K562 (cell line): ENCODE data around the gene NUP205. TPM values are rescaled to one million over a fixed set of nuclear protein-coding genes. Genes with fewer than 3 reads are reported as not detected.

Source experiments
- ATAC-seq: fragments of 200-7000 bp; cut with Tn5 transposase; 3 replicates; pipeline ENCODE4 v1.9.1; 2020; ENCODE audit warnings: moderate library complexity
- BruUV-seq: library from RNA; stranded (reverse); fragments of 400-500 nt; replicated peaks from 2 replicates; lab custom pipeline; 2021; lab: Mats Ljungman, UMichigan
- CTCF ChIA-PET: fragments of 300-600 bp; formaldehyde crosslinking; extraction: SDS; loops from one replicate; lab custom pipeline; 2021; ENCODE audit warnings: low intra/inter-chr PET ratio; lab: Yijun Ruan, JAX
- POLR2A ChIA-PET: fragments of 300-600, 350-650 bp; sonication (Branson Sonifier 250); formaldehyde crosslinking; extraction: SDS; loops from one replicate; lab custom pipeline; 2021; ENCODE audit warnings: antibody characterized with exemption, inconsistent platforms; lab: Yijun Ruan, JAX
- DNase-seq, 4 experiments: peaks; one replicate each; pipeline versions ENCODE4 v3.0.0 to v3.0.0-alpha.2; 2011 to 2018; ENCODE audit warnings: low spot score in 3 of 4, mixed read lengths in 3 of 4; ENCODE audit errors: extremely low read depth in 1 of 4
- FAIRE-seq: peaks from 2 replicates; lab custom pipeline; 2011; peaks lifted over from hg19 to GRCh38; lab: Jason Lieb, UNC
- H2AFZ ChIP-seq: 2 replicates; pipeline ENCODE4 v1.6.0; 2011; ENCODE audit warnings: low read depth, low read length, control low read depth, inconsistent platforms
- H3K27ac ChIP-seq: fragments of 200-600 bp; 3 replicates; pipeline ENCODE4 v1.8.0; 2011; ENCODE audit warnings: low read depth, mild to moderate bottlenecking, control low read depth, inconsistent platforms, low read length, moderate library complexity, mixed read lengths; ENCODE audit errors: extremely low read depth
- H3K27me3 ChIP-seq, 2 experiments: fragments of 300-600 bp in 1 of 2; 2 replicates in 1 of 2; 3 replicates in 1 of 2; pipeline versions ENCODE4 v1.6.0 to v1.8.0; 2011; ENCODE audit warnings: inconsistent platforms in 2 of 2, low read length in 2 of 2, mild to moderate bottlenecking in 1 of 2, mixed read lengths in 1 of 2, moderate library complexity in 1 of 2; ENCODE audit not compliant: control insufficient read depth in 2 of 2, insufficient read depth in 2 of 2
- H3K36me3 ChIP-seq: fragments of 300-600 bp; 3 replicates; pipeline ENCODE4 v1.8.0; 2011; ENCODE audit warnings: mild to moderate bottlenecking, low read length, inconsistent platforms; ENCODE audit not compliant: control insufficient read depth, insufficient read depth
- H3K4me1 ChIP-seq, 2 experiments: fragments of 200-600 bp in 1 of 2; replicated peaks in 1 of 2; 2 replicates in 1 of 2; 3 replicates in 1 of 2; pipeline versions ENCODE4 v1.5.1 to v1.8.0; 2011; ENCODE audit warnings: inconsistent platforms in 2 of 2, low read length in 2 of 2, mild to moderate bottlenecking in 1 of 2, mixed read lengths in 1 of 2, moderate library complexity in 1 of 2; ENCODE audit not compliant: control insufficient read depth in 2 of 2, insufficient read depth in 2 of 2
- H3K4me2 ChIP-seq: 2 replicates; pipeline ENCODE4 v1.6.1; 2011; ENCODE audit warnings: low read length, control low read depth, inconsistent platforms, mixed read lengths; ENCODE audit not compliant: insufficient read depth
- H3K4me3 ChIP-seq: fragments of 200-600 bp; sonication (generic), shearing (Covaris generic); 2 replicates; pipeline ENCODE4 v1.5.1; 2016; ENCODE audit warnings: control low read depth, inconsistent platforms
- H3K79me2 ChIP-seq: fragments of 200-600 bp; 3 replicates; pipeline ENCODE4 v1.8.0; 2011; ENCODE audit warnings: low read length, inconsistent platforms; ENCODE audit not compliant: control insufficient read depth, insufficient read depth
- H3K9ac ChIP-seq, 2 experiments: 2 replicates each; pipeline versions ENCODE4 v1.6.0 to v1.6.1; 2011; ENCODE audit warnings: low read depth in 2 of 2, low read length in 2 of 2, control low read depth in 1 of 2, inconsistent platforms in 1 of 2, mild to moderate bottlenecking in 1 of 2, mixed read lengths in 1 of 2; ENCODE audit not compliant: insufficient read depth in 1 of 2
- H3K9me1 ChIP-seq: one replicate; pipeline ENCODE4 v1.6.0; 2011; ENCODE audit warnings: inconsistent platforms, mild to moderate bottlenecking, low read length, moderate library complexity; ENCODE audit not compliant: control insufficient read depth, insufficient read depth
- H3K9me3 ChIP-seq: replicated peaks from 2 replicates; pipeline ENCODE4 v1.5.1; 2011; ENCODE audit warnings: low read depth, low read length, inconsistent platforms; ENCODE audit not compliant: control insufficient read depth, insufficient read depth
- H4K20me1 ChIP-seq: replicated peaks from 2 replicates; pipeline ENCODE4 v1.6.1; 2011; ENCODE audit warnings: low read length, inconsistent platforms, mixed read lengths; ENCODE audit not compliant: control insufficient read depth, insufficient read depth
- FOXK1 ChIP-seq: sonication (generic); formaldehyde crosslinking; IDR thresholded peaks from 2 replicates; pipeline ENCODE4 v1.8.0; 2022; ENCODE audit warnings: missing genetic modification reagents, mild to moderate bottlenecking, borderline replicate concordance
- MYC ChIP-seq, 2 experiments: fragments of 250-450 bp in 1 of 2; sonication (Bioruptor Pico) in 1 of 2; IDR thresholded peaks; 2 replicates each; pipeline versions ENCODE4 v1.5.1 to v1.6.1; 2012 to 2021; ENCODE audit warnings: low read depth in 2 of 2, borderline replicate concordance in 1 of 2, improper control_type of control experiment in 1 of 2, low read length in 1 of 2, mild to moderate bottlenecking in 1 of 2, moderate library complexity in 1 of 2
- WGBS: fragments of 100-300 bp; shearing (Covaris generic); methylation state at CpG from one replicate; pipeline ENCODE4 v1.1.6; 2016; ENCODE audit warnings: low coverage, mixed read lengths; ENCODE audit not compliant: insufficient coverage; ENCODE audit errors: missing lambda C conversion rate; 5-methylcytosine and 5-hydroxymethylcytosine counted together
- in situ Hi-C: fragments of 300-500 bp; cut with MboI; formaldehyde crosslinking; loops from 4 replicates; pipeline ENCODE4 v1.15.0; 2018; ENCODE audit warnings: inconsistent platforms, mixed read lengths
- intact Hi-C: fragments of 100-400 bp; cut with micrococcal nuclease; formaldehyde crosslinking; loops from 2 replicates; pipeline ENCODE4 v1.14.2; 2022
- polyA plus RNA-seq, 8 experiments: library from polyadenylated mRNA; depleted of rRNA in 4 of 8; stranded (reverse) in 5 of 8; unstranded in 3 of 8; fragments of >200 nt; fragmentation: Nextera tagmentation in 2 of 8; fragmentation: Illumina TruSeq in 1 of 8; extraction: Ambion mirVana in 2 of 8; extraction: Trizol in 1 of 8; gene quantifications; 2 replicates each; pipeline versions ENCODE4 v1.2.1 to v1.2.3, GENCODE V29; 2011 to 2014; ENCODE audit warnings: inconsistent platforms in 1 of 8, missing spikeins in 1 of 8
- total RNA-seq, 7 experiments: library from RNA; depleted of rRNA in 6 of 7; stranded (reverse); fragments of >200 nt in 6 of 7; fragmentation: Illumina TruSeq in 2 of 7; extraction: Trizol in 2 of 7; gene quantifications; 2 replicates each; pipeline versions ENCODE4 v1.2.1 to v1.2.3, GENCODE V29; 2011 to 2021; ENCODE audit warnings: low replicate concordance in 1 of 7
- TF ChIP-seq, protein P1 (sequence below): fragments of 450-650 bp; IDR thresholded peaks from 2 replicates; pipeline ENCODE4 v1.6.1; 2016; ENCODE audit warnings: borderline replicate concordance
- TF ChIP-seq, protein P2 (sequence below), 2 experiments: fragments of 250-450 bp in 1 of 2; fragments of 450-650 bp in 1 of 2; sonication (Bioruptor Pico) in 1 of 2; IDR thresholded peaks; 2 replicates each; pipeline versions ENCODE4 v1.6.1 to v1.8.0; 2016 to 2021; ENCODE audit warnings: mild to moderate bottlenecking in 2 of 2, moderate library complexity in 2 of 2, missing compliant biosample characterization in 1 of 2, missing genetic modification characterization in 1 of 2

Gene NUP205
- total and polyA plus RNA-seq, 9 of the 15 experiments (the other 6 are each of a cell fraction or from before 2014, with no cell fraction given), result 101 to 282 (median 193) TPM

DNA sequence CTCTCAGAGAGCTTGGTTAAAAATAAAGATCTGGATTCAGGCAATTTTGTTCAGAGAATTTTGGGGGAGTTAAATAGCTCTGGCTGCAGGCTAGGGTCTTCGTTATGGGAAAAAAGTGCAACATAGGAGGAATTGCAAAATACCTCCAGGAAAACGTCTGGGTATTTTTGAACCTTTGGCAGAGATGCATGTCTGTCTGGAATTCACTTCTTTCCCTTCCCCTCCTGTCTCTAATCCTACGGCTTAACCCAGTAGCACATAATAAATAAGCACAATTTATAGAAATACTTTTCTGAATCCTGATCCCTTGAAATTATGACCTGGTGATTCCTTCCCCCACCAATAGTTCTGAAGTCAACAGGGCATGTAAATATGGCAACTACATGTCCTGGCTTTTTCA is 19.3 kb upstream of the NUP205 start:
- CTCF ChIA-PET, result interaction anchor here (0.5 kb wide), 1 partner anchor 966 kb away, joined by 4 read pairs; no protein-coding TSS in a partner anchor
- no peak overlapping the region for H3K4me2 ChIP-seq

DNA sequence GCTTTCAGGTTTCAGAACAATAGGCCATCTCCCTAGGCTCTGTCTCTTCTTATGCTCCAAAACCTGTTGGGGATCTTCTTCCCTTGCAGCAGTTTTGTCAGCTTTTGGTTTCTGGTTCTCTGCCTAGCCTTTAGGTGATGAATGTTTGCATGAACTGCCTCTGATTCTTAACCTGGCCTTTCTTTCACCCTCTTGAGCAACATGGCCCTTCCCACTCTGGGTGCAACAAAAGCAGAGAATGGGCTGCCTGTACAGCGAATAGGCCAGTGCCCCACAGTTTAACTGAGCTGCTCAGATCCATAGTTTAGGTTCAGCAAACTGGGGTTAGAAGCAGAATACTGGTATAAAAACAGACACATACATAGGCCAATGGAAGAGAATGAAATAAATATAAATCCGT is 18.1 kb upstream of the NUP205 start:
- DNase-seq (no peak), FAIRE-seq (no peak), ATAC-seq (no peak)
- intact Hi-C loops (no loop called here), in situ Hi-C loops (no loop called here)
- Histone ChIP-seq H3K9me1 (no peaks in the 10 kb centered on the region), H3K4me1 (no peaks in the 10 kb centered on the region; a peak in 2 of 5 replicates), H4K20me1 (no peaks in the 10 kb centered on the region; the same call in 1 of the 2 replicates), H2AFZ (no peak overlapping the region; the same call in 1 of the 2 replicates), H3K9ac (no peak overlapping the region), H3K79me2 (no peaks in the 10 kb centered on the region), H3K27me3 (no peaks in the 10 kb centered on the region; a peak in 1 of 5 replicates), H3K9me3 (0 out of 2 replicates have a peak, but pooled peaks cover 2% of the 10 kb centered on the region), H3K4me2 (no peak overlapping the region), H3K27ac (no peak overlapping the region), H3K36me3 (no peaks in the 10 kb centered on the region), H3K4me3 (no peak overlapping the region)
- ChIA-PET POLR2A (interaction anchor here (1.1 to 2.0 kb wide), 3 partner anchors 9 to 19 kb away, joined by 3 to 6 read pairs (median 6); no protein-coding TSS in a partner anchor), CTCF (no interaction called here)
- WGBS, result 7% methylated on average over 2 of the region's 2 CpGs
- no TSS peak for BruUV-seq
- TF ChIP-seq FOXK1, result 0 out of 2 replicates have a peak, but pooled peaks have one; percentile 16
- TF ChIP-seq, protein P1, sequence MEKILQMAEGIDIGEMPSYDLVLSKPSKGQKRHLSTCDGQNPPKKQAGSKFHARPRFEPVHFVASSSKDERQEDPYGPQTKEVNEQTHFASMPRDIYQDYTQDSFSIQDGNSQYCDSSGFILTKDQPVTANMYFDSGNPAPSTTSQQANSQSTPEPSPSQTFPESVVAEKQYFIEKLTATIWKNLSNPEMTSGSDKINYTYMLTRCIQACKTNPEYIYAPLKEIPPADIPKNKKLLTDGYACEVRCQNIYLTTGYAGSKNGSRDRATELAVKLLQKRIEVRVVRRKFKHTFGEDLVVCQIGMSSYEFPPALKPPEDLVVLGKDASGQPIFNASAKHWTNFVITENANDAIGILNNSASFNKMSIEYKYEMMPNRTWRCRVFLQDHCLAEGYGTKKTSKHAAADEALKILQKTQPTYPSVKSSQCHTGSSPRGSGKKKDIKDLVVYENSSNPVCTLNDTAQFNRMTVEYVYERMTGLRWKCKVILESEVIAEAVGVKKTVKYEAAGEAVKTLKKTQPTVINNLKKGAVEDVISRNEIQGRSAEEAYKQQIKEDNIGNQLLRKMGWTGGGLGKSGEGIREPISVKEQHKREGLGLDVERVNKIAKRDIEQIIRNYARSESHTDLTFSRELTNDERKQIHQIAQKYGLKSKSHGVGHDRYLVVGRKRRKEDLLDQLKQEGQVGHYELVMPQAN, result no peak

More for the DNA sequence above, 19.3 kb upstream of the NUP205 start:
- no peak overlapping the region for H3K4me3 ChIP-seq
- ATAC-seq (no peak), FAIRE-seq (no peak), DNase-seq (no peak)
- H3K9me3 ChIP-seq, result 0 out of 2 replicates have a peak, but pooled peaks cover 2% of the 10 kb centered on the region
- no peaks in the 10 kb centered on the region; a peak in 1 of 5 replicates for H3K27me3 ChIP-seq
- H3K4me1 ChIP-seq, result no peaks in the 10 kb centered on the region; a peak in 2 of 5 replicates
- H2AFZ ChIP-seq, result no peak overlapping the region
- in situ Hi-C loops, result no loop called here
- no peaks in the 10 kb centered on the region for H3K79me2 ChIP-seq
- POLR2A ChIA-PET, result interaction anchor here (3.1 kb wide), 1 partner anchor 15 kb away, joined by 9 read pairs; no protein-coding TSS in a partner anchor
- H4K20me1 ChIP-seq, result no peaks in the 10 kb centered on the region; the same call in 1 of the 2 replicates
- no TSS peak for BruUV-seq
- H3K9me1 ChIP-seq, result no peaks in the 10 kb centered on the region
- no peak overlapping the region for H3K9ac ChIP-seq
- TF ChIP-seq MYC (IDR thresholded peaks at IDR 0.05; ENCODE audit: low read depth, low read length), result 0 out of 2 replicates have a peak, but pooled peaks have one; percentile 25
- TF ChIP-seq MYC (CRISPR knock-in tag; IDR thresholded peaks at IDR 0.05; ENCODE audit: borderline replicate concordance, low read depth), result no peak
- TF ChIP-seq, protein P2, sequence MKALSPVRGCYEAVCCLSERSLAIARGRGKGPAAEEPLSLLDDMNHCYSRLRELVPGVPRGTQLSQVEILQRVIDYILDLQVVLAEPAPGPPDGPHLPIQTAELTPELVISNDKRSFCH (CRISPR knock-in tag; IDR thresholded peaks at IDR 0.05), result no peak
- TF ChIP-seq, protein P2 (tag; IDR thresholded peaks at IDR 0.05), result no peak
- TF ChIP-seq, all 486 proteins: peak for 1
- 7% methylated on average over 3 of the region's 3 CpGs for WGBS
- intact Hi-C loops, result no loop called here
- no peak overlapping the region for H3K27ac ChIP-seq
- no peaks in the 10 kb centered on the region for H3K36me3 ChIP-seq
